PFSK-1 (cell line): ENCODE data around the gene TNN.

Experiments used
- FOXP2 ChIP-seq: optimal IDR thresholded peaks from 2 replicates; pipeline ENCODE3; 2011; ENCODE audit warnings: borderline replicate concordance, control low read depth, inconsistent platforms; ENCODE audit not compliant: insufficient read depth; ENCODE audit errors: extremely low read length, extremely low read depth
- POLR2AphosphoS5 ChIP-seq: IDR thresholded peaks from 2 replicates; pipeline ENCODE4 v1.6.1; 2012; ENCODE audit warnings: low read depth, mild to moderate bottlenecking, control low read depth, low read length, moderate library complexity
- REST ChIP-seq, 2 experiments: IDR thresholded peaks; 2 replicates each; pipeline versions ENCODE4 v1.6.1 to v1.8.0; 2011 to 2012; ENCODE audit warnings: low read depth in 2 of 2, low read length in 2 of 2, control low read depth in 1 of 2, inconsistent platforms in 1 of 2, mild to moderate bottlenecking in 1 of 2, moderate library complexity in 1 of 2; ENCODE audit not compliant: insufficient read depth in 1 of 2
- SIN3A ChIP-seq: IDR thresholded peaks from 2 replicates; pipeline ENCODE4 v1.6.1; 2012; ENCODE audit warnings: mild to moderate bottlenecking, low read length, moderate library complexity, borderline replicate concordance; ENCODE audit not compliant: insufficient read depth
- TAF1 ChIP-seq: IDR thresholded peaks from 2 replicates; pipeline ENCODE4 v1.6.1; 2012; ENCODE audit warnings: low read length, control low read depth, borderline replicate concordance; ENCODE audit not compliant: insufficient read depth

Gene TNN

GRCh38 chr1:175131095-175131494 is 63.5 kb downstream of the TNN start:
- TF ChIP-seq SIN3A (no peak), TAF1 (no peak), POLR2AphosphoS5 (no peak), FOXP2 (no peak), REST (IDR thresholded peaks at IDR 0.05; ENCODE audit: insufficient read depth in 1 of 2, low read depth in 2 of 2, low read length in 2 of 2) (no peak)

GRCh38 chr1:175132436-175132835 is 64.8 kb downstream of the TNN start:
- no peak for TF ChIP-seq REST (IDR thresholded peaks at IDR 0.05; ENCODE audit: insufficient read depth in 1 of 2, low read depth in 2 of 2, low read length in 2 of 2)
- no peak for TF ChIP-seq TAF1
- TF ChIP-seq FOXP2 = no peak
- no peak for TF ChIP-seq SIN3A
- no peak for TF ChIP-seq POLR2AphosphoS5

- no peak for TF ChIP-seq SIN3A
- no peak for TF ChIP-seq TAF1
- no peak for TF ChIP-seq REST (IDR thresholded peaks at IDR 0.05; ENCODE audit: insufficient read depth in 1 of 2, low read depth in 2 of 2, low read length in 2 of 2)
- no peak for TF ChIP-seq POLR2AphosphoS5
- TF ChIP-seq FOXP2 = no peak
Observed at GRCh38 chr1:175133673-175134435, 66.2 kb downstream of the TNN start.

- no peak for TF ChIP-seq FOXP2
- TF ChIP-seq REST (IDR thresholded peaks at IDR 0.05; ENCODE audit: insufficient read depth in 1 of 2, low read depth in 2 of 2, low read length in 2 of 2) = no peak
- no peak for TF ChIP-seq TAF1
- no peak for TF ChIP-seq POLR2AphosphoS5
- no peak for TF ChIP-seq SIN3A
Observed at GRCh38 chr1:175134500-175134899, 66.9 kb downstream of the TNN start.

- TF ChIP-seq SIN3A (no peak), TAF1 (no peak), POLR2AphosphoS5 (no peak), FOXP2 (no peak), REST (IDR thresholded peaks at IDR 0.05; ENCODE audit: insufficient read depth in 1 of 2, low read depth in 2 of 2, low read length in 2 of 2) (no peak)
Observed at GRCh38 chr1:175136246-175136645, 68.6 kb downstream of the TNN start.
